Raji (cell line): ENCODE measurements around the gene EVX2.

Source experiments
- POLR2A ChIP-seq: IDR thresholded peaks from 2 replicates; pipeline ENCODE4 v1.6.1; 2011; ENCODE audit warnings: low read depth, low read length, control low read depth; ENCODE audit not compliant: insufficient read depth

EVX2 gene

DNA sequence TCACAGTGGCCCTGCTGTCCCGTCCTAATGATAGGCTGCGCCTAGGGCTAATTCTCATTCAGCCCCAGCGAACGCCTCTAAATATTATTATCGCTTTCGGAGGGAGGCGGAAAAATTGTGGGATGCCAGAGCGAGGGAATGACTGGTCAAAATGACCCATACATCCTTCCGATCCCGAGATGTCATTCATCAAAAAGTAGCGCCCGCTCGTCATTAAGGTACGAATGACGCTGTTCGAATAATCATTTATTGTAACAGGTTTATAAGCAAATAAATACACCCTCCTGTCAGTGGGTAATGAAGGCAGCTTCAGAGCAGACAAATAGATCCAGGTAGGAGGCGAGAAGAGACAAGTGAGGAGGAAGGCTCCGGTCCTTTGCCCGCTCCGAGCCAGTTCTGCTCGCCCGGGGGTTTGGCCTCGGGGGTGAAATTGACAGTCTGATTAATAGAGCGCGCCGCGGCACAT lies at the start of gene EVX2:
EVX2 (minus strand) TSS at position 167 of the 466 bp plus-strand sequence. CDS start 186 bp downstream, outside the sequence.
- no peak for TF ChIP-seq POLR2A

DNA sequence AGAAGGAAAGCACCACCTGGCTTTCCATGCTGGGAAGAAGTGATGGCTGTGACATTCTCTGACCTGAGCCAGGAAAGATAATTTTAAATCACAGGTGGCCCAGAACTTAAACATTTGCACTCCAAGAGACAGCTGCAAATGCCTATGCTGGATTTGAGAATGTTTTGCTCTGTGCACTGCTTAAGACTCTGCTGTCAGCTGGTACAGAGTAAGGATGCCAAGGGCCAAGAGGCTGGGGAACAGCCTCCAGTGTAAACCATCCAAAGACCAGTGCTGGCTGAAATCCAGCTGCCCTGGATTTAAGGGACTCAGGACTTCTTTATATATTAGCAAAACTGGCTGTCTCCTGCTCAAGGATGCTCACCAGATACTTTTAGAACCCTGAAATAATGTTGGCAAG lies 49.6 kb upstream of the EVX2 start:
- no peak for TF ChIP-seq POLR2A

DNA sequence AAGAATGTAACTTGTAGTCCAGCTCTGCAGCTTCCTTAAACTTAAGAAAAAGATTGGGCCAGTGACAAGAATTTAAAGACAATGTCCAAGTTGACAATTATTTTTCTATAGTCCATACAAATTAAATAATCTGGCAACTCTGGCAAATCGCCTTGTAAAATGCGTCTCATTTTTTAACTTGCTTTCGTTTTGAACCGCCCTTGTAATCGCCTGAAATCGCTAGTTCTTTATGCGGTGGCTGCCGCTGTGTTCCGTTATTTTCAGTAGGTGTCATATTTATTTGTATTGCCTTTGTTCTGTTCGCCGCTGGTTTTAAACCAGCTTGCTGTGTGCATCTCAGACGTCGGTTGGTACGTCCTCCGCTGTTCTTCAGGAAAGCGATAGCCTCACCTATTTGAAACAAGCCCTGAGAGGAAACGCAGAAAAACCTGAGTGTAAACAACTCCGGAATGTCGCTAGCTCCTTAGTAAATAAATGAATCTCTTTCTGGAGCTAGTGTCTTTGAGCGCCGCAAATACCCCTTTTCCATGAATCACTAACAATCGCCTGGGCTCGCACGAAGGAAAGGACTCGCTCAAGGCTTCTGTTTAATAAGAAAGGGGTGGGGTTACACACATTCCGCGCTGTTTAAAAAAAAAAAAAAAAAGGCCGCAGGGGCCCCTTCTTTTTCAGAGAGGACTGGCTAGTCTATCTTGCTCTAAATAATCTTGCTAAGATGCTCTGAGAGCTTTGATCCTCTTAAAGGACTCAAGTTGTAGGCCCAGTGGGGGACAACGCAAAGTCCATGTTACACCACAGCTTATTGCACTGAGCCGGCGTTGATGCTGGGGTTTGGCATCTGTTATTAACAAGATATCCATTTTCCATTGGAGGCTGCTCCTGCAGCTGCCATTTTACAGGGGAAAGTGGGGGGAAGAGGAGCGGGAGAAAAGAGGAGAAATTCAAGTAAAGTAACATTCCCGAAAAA lies 48.7 kb upstream of the EVX2 start:
- TF ChIP-seq POLR2A = no peak

DNA sequence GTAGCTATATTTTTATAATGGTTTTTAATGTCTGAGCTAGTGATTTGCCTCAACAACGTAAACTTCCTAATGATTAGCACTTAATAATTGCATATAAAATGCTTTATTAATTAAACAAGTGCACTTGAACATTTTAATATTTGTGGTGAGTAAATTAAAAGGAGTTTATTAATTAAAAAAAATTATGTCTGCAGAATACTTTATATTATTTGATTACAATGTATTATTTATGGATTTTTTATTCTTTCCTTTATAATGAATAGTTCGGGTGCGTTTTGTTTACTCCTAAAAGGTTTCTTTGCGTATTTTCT lies 48.0 kb upstream of the EVX2 start:
- no peak for TF ChIP-seq POLR2A

DNA sequence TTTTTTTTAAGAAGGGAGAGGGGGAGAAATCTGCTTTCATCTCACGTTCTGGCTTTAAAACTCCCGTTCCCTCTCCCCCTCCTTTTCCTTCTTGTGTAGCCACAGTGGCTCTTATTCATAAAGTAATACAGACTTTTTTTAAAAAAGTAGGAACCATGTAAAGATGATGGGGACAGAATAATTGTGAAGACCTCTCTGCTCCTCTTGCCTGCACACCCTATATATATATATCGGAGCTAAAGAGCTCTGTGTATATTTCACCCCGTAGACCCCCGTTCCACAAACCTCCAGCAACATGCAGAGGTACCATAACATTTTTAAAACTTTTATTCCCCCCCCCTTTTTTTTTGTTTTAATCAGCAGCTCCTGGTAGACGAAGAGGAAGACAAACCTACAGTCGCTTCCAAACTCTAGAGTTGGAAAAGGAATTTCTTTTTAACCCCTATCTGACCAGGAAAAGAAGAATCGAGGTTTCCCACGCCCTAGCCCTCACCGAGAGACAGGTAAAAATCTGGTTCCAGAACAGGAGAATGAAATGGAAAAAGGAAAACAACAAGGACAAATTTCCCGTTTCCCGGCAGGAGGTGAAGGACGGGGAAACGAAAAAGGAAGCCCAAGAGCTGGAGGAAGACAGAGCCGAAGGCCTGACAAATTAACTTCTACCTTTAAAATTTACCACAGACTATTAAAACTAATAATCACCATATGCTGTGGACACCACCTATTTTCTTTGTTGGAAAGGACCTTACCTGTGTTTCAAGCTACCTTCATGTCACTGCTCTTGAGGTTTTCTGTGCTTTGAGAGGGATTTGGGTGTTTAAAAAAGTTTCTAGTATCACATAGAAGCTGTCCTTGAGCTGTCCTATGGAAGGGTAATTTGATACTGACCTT lies 47.4 kb upstream of the EVX2 start:
- TF ChIP-seq POLR2A = no peak

DNA sequence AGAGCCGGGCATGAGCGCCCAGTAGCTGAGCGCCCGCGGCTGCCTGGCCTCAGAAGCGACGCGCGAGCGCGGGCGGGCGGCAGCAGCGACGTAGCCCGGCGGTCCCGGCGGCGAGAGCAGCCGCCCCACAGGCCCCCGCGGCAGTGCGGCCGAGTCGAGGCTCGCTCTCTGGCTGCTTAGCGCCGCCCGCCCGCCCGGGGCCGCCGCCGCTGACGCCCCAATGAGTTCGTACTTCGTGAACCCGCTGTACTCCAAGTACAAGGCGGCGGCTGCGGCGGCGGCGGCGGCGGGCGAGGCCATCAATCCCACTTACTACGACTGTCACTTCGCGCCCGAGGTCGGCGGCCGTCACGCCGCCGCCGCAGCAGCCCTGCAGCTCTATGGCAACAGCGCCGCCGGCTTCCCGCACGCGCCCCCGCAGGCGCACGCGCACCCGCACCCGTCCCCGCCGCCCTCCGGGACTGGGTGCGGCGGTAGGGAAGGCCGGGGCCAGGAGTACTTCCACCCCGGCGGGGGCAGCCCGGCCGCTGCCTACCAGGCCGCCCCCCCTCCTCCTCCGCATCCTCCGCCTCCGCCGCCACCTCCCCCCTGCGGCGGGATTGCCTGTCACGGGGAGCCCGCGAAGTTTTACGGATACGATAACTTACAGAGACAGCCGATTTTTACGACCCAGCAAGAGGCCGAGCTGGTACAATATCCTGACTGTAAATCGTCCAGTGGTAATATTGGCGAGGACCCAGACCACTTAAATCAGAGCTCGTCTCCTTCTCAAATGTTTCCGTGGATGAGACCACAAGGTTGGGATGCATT lies 46.6 kb upstream of the EVX2 start:
- TF ChIP-seq POLR2A = no peak

DNA sequence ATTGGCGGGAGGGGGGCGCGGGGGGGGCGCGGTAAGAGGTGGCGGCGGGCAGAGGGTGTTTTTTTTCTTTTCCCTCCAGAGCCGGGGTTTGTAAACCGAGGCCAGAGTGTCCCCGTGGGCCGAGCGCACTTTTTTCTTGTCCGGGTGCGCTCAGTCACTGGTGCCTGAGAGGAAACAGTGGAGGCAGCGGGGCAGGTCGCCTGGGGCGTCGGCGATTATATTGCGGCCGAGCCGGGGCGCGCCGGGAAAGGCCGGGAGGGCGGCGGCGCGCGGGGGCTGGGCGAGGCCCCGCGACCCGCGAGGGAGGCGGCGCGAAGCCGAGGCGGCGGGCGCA lies 46.0 kb upstream of the EVX2 start:
- TF ChIP-seq POLR2A = no peak

DNA sequence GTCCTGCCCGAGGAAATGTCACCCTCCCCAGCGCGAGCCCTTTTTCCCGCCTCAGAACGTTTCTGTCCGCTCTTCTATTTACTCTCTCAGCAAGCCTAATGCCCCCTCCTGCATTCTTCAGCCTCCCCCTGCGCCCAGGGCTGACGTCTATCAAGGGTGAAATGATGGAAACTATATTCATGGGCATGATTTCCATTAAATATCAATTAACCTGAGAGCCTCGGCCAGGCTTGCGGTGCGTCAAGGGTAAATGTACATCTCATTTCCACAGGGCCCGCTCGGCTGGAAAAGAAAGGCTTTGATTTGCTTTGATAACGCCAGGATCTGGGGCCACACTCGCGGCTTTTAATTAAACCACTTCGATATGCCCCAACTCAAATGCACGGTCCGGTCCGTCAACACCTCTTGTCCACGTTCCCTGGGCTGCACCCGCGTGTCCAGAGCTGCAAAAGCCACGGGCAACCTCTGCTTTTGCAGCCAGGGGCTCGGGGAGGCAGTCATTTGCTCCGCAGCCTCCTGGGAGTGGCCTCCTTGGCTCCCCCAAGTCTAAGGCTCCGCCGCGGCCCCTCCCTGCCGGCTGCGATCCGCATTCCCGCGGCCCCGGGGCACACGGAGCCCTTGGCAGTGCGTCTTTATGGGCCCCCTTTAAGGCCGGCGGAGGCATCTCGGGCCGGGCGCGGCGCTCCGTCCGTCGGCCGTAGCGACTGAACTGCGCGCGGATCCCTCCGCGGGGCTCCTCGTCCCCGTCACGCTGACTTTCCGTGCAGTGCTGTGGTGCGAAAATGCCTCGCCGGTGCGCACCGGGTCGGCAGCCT lies 45.4 kb upstream of the EVX2 start, which contains the start of gene HOXD8:
HOXD8 (plus strand) TSS at position 724 of the 815 bp plus-strand sequence. CDS start 662 bp downstream, outside the sequence.
- TF ChIP-seq POLR2A = no peak

DNA sequence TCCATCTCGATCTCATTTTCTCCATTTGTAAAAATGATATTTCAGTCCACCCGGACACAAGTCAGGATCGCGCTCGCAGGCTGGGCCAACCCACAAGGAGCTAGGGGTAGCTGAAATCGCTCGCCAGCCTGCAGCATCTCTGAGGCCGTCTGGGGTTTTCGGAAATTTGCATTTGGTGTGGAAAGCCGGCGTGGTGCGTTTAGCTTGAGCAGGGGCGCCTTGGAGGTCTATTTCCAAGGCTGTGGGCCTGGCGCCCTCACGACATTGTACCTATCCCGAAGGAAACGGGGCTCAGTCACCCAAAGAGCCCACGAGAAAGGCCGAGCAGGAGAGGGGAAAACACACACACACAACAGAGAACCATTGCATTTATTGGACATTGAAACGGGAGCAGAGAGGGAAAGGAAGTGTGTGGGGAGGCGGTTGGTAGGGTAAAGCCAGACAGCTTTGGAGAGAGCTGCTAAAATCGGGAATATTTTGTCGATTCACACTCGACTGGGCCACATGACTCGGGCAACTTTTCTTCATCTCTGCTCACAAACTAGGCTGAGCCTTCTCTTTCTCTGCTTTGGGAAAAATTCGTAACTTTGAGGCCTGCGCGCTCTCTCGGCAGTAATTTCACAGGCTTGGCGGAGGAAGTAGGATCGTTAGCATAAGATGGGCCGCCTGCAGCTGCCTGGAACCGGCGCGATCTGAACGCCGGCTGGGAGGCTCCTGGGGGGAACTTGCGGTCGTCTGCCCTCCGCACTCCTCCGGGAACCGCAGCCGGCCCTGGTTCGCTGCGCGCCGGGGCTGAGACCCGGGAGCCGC lies 44.6 kb upstream of the EVX2 start:
- TF ChIP-seq POLR2A = no peak

DNA sequence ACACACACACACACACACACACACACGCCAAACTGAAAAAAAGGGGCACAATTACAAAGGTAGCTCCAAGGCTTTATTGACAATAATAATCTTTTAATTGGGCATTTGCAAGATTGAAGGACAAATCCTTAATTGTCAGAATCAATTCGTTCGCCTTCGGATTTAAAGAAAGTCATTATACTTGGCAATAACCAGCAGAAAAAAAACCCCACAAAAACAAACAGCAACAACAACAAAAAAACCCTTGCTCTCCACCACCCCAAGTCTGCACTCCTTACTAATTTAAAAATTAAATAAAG lies 44.0 kb upstream of the EVX2 start:
- no peak for TF ChIP-seq POLR2A

DNA sequence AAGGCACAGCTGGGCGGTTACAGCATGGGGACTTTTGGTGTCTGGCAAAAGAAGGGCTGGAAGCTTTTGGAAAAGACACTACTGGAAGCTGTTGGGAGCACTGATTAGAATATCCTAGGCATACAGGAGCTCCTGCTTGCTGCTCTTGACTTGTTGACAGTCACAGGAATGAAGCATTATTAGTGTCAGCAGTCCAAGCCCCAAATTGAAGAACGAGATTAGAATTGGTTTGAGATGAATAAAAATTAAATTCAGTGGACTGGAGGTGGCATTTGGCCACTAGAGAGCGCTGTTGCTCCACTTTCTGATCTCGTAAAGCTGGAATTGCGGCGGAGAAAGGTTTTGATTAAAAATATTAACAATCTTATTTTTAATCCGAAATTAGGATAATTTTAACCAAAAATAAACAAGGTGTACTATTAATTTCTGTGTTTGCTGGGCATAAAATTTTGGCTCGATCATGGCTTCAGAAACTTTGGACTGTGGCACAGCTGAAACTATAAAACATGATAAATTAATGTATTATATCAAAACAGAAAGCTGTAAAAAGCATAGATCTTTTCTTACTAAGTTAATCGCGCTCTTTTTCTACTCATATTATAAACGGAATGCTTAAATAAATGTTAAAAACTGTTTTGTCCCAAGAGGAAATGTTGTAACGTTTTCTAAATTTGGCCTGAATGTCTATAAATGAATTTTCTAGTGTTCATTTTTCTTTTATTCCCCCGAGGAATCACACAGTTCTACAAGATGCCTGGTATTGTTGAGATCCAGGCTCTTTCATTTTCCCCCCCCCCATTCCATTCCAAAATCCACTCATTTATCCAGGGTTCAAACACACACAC lies 43.4 kb upstream of the EVX2 start:
- no peak for TF ChIP-seq POLR2A

DNA sequence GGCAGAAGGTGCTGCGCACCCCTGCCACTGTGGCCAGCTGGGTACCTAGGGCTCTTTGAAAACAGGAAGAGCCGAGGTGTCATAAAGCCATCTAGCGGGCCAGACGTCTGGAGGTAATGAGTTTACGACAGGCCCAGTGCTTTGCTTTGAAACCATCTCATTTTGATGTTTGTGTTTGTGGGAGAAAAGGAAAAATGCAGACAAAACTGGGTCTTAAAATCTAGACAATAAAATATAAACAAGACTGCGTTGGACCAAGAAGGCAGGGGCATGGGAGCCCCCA lies 42.0 kb upstream of the EVX2 start:
- TF ChIP-seq POLR2A = no peak
